Testis (tissue), 2 donors: ENCODE data around the gene CAB39.

Experiments used
- CTCF ChIP-seq, 3 experiments: fragments of 450-650 bp in 2 of 3; fragments of 200-600 bp in 1 of 3; sonication (generic) in 1 of 3; IDR thresholded peaks; one replicate each; pipeline ENCODE4 v1.5.1; 2016 to 2019; ENCODE audit warnings: antibody characterized with exemption in 3 of 3, mild to moderate bottlenecking in 2 of 3, moderate library complexity in 1 of 3
- POLR2A ChIP-seq: fragments of 450-650 bp; IDR thresholded peaks from one replicate; pipeline ENCODE4 v1.6.1; 2017; ENCODE audit warnings: antibody characterized with exemption, mild to moderate bottlenecking, moderate library complexity

GRCh38 chr2:230787101-230787500, 74.5 kb downstream of the CAB39 start:
- no peak for TF ChIP-seq CTCF (IDR thresholded peaks at IDR 0.05)
- no peak for TF ChIP-seq POLR2A
